ENCODE measurements around the gene PTPRT.

The PTPRT gene

DNA sequence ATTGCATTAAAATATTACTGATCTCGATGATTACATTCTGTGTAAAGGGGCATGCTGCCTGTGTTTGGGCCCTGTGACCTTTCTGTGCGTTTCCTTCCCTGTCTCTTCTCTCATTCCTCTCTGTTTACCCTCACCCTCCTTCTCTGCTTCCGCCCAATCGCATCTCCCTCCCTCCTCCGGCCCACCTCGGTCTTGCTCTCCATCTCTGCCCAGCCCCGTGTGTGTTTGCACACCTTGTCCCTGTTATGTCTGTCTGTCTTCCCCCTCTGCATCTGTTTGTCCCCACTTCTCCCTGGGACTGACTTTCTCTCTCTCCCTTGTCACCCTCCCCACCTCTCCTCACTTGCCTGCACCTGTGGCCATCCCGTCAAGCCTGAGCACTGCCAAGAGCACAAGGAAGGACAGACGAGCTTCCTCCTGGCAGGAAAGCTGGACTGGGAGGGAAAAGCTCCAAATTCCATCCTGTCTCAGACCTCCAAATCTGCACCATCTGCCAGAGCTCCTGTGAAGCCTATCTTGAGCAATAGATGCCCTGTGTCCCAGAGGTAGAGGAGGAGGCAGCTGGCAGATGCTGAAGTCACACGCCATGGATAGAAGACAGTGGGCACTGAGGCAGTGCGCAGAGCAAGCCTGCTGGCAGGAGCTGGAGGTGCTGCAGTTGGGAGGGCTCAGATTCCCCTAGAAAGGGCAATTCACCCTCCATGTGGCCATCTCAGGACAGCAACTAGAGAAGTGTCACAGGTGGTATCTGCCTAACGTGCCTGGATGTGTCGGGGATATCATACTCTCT lies 172.3 kb downstream of the PTPRT start:
- no peak for DNase-seq

DNA sequence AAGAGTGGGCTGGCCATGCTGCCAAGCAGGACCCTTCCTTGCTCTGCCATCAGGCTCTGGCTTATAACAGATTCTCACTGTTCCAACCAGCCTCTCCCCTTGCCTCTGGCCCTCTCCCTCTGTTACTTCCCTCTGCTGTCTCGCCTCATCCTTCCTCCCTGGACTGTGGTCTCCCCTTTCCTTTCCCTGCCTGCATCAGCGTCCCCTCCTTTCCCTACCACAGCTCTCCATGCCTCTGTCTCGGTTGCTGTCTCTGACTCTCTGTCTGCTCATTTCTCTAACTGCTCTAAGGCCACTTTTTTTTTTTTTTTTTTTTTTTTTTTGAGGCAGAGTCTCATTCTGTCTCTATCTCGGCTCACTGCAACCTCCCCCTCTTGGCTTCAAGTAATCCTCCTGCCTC lies 173.4 kb downstream of the PTPRT start:
- DNase-seq = no peak

DNA sequence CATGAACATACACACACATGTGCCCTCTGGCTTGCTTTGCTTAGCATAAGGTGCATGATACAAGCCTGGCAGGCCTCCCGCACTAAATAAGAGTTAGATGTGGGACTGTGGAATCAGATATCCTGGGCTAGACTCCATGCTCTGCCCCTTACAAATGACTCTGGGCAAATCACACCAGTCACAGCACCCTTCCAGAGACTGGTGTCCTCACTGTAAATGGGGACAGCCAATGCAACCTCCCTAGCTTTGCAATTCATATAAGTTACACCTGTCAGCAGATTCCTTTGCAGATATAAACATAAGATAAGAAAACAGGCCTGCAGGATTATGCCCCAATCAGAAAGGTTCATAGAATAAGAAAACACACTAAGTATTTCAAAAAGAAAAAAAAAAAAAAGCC lies 174.1 kb downstream of the PTPRT start:
- DNase-seq = no peak

DNA sequence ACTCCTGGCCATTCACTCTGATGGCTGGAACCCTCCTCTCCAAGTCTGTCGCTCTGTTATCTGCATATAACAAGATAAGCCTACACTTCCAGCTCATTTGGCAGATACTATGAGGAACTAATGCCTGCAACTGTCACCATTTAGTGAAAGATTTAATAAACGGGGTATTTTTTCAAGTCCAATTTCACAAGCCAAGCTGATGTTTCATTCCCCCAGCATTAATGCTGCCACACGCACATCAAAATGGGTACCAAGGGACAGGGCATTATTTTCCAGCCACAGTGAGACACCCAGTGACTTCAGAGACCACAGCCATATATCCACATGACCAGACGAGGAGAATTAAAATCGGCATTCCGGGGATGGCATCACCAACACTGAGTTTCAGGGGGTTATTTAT lies 175.5 kb downstream of the PTPRT start:
- DNase-seq = no peak

DNA sequence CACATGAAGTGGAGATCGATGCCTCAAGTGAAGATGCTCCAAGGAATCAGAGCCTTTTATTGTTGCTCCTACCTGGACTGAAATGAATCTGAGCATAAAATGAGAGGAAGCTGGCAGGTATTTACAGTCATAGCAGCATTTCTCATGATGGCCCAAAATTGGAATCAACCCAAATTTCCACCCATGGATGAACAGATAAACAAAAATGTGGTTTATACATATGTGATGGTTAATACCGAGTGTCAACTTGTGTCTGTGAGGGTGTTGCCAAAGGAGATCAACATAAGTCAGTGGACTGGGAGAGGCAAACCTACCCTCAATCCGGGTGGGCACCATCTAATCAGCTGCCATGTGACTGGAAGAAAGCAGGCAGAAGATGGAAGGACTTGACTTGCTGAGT lies 178.2 kb downstream of the PTPRT start:
- DNase-seq = no peak

DNA sequence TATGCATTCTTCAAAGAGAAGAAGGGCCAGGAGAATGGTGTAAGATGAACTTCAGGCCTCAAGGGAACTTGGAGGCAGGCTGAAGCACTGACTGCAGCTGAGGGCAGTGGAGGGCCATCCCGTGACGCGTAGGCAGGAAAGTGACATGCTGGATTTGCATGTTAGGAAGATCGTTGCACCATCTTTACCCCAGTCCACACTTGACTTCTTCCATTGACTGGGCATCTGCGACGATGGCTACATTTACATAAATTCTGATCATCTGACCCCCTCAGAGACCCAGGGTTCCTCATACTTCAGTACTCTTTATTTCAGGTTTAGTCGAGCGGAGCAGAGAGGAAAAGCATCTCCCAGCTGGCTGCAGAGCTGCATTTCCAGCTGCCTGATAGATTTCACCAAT lies 180.2 kb downstream of the PTPRT start:
- no peak for DNase-seq

DNA sequence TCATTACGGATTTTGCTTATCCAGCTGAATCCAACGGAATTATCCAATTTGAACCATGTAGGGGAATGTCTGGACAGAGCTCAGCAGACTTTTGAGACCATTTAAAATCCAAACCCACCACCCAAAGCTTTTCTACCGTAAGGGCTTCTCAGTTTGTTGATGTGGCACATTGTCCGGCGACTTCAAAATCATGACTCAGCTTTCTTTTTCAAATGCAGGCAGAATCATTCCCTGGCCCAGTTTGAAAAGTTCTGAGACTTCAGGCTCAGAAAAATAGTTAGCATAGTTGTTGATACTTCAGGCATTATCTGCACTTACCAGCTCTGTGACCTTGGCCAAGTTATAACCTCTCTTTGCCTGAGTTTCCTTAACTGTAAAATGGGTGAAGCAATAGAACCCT lies 182.2 kb downstream of the PTPRT start:
- no peak for DNase-seq

DNA sequence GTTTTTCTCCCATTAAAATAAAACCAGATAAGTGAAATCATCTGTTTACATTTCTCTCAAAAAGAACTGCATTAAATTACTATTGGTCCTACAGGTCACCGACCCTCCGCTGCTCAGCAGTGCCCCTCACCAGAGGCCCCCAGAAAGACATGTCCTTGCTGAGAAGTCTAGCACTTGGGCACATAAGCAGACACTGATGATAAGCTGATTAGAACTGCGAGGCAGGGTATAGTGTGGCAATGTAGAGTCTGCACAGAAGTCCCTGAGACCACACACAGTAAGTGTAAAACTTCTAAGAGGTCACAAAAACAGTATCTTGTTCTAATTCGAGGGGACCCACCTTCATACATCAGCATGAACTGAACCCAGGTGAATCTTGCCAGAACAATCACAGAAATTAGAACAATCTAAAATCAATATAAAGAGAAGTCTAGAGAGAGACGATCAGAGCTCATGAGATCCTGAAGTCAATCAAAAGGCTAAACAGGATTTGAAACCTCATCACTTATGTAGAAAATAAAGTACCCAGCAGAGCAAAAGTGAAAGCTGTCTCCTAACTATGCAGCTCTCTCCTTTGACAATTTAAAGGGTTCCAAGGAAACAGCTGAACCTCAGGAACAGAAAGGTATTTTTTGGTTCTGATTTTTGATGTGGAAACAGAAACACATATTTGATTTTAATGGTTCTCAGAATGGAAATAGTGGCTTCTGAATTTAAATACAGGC lies 182.9 kb downstream of the PTPRT start:
- no peak for DNase-seq

DNA sequence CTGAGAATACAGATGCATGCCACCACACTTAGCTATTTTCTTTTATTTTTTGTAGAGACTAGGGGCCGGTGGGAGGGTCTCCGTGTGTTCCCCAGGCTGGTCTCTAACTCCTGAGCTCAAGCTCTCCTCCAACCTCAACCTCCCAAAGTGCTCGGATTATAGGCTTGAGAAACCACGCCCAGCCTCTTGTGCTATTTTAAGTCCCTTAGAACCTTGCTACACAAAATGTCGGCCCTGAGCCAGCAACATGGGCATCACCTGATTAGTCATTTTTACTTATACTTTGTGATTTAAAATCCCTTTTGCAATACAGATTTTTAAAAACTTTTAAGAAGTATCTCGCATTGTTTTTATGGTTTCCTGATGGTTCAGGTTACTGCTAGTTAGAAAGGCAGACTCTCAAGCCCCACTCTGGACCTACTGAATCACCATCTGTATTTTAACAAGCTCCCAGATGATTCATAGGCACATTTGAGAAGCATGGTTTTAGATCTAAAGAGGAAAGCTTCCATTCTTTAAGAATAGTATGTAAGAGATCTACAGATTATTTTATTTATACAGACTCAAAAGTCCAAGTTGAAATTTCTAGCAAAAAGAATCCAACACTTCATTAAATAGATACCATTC lies 186.3 kb downstream of the PTPRT start:
- no peak for DNase-seq

DNA sequence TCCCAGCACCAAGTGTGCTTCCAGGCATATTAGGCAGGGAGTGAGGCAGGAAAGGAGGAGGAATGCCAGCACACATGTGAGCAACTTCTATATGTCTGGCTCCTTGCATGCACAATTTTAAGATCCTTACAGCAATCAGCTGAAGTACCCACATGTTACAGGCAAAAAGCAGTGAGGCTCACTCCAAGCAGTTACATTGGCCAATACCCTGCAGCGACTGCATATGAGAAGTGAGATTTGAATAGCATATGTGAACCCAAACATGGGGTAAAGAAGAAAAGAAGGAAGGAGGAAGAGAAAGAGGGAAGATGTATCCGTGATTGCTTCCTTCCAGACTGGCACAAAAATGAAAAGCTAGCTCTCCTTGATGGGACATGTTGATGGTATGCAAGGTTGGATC lies 193.6 kb downstream of the PTPRT start:
- no peak for DNase-seq

DNA sequence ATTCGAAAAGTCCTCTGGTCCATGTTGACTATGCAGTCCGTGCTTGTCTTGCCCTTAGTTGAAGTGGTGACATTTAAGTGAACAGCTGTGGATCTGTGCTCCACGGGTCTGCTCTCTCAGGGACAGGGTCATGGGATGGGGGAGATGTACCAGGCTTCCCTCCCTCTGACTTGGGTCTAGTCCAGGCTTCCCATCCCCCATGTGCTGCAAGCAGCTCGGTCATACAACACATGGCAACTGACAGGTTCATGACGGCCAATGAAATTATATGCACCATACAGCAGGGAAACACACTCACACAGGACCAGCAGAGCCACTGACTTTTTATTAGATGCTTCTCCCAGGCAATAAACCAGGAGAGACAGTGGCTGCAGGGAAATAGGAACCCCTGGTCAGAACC lies 201.4 kb downstream of the PTPRT start:
- no peak for DNase-seq

DNA sequence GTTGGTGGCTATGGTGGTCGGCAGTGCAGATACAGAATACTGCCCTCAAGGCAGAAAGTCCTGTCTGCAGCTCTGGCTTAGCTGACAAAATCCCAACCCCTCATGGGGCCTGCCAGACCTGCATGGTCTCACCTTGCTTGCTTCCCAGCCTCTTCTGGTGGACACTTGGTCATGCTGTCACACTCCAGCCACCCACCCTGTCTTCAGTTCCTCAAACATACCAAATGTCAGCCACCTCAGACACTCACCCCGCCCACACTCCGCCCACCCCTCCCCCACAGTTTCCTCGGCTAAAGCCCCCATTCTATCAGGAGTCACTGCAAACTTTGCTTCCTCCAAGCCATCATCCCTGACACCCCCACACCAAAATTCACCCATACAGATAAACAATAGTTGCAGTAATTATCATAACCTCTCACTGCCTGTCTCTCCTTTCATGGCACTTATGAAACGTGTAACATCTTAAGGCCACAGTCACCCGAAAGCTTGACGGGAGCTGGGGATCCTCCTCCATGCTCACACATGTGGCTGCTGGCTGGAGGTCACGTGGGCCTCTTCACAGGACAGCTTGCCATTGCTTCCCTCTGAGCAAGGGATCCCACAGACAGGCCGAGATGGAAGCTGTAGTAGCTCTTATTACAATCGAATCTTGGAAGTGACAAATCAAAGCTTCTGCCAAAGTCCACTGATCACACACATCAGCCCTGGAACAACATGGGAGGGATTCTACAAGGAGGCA lies 202.2 kb downstream of the PTPRT start:
- no peak for DNase-seq

DNA sequence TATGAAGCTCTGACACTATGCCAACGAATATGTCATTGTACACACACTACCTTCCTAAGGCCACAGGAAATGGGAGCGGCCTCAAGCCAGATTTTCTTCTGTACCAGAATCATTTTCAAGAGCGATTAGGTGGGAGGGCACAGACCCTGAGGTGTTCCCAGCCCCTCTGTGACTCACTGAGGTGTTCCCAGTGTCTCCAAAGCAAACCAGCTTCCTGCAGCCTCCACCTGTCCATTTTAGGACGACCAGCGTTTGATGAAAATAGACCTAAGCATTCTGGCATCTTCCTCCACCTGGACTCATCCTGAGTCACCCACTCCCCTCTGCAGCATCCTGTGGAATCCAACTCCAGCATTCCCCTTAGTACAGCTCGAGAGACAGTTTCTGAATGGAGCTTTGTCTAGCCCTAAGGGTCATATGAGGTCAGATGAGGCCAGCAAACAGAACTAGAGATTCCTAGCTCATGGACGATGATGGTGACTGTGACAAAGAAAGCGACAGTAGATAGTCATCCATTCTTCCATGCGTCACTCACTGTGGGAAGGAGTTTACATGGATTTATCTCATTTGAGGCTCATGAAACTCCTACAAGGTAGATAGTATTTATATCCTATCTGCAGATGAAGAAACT lies 203.4 kb downstream of the PTPRT start:
- DNase-seq = no peak

DNA sequence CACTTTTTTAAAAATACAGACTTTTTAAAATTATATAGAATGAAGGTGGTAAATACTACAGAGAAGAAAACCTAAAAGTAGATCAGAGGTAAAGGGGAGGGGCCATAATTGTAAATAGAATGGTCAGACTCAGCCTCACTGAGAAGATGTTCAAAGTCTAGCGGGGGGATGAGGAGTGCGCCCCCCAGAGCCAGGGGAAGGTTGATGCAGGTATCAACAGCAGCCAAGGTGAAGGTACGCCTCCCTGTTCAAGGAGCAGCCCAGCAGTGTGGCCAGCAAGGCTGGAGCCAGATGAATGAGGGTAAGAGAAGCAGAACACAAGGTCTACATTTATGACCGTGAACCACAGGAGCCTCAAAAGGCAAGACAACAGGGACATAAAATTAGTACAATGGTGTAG lies 204.1 kb downstream of the PTPRT start:
- DNase-seq = no peak

DNA sequence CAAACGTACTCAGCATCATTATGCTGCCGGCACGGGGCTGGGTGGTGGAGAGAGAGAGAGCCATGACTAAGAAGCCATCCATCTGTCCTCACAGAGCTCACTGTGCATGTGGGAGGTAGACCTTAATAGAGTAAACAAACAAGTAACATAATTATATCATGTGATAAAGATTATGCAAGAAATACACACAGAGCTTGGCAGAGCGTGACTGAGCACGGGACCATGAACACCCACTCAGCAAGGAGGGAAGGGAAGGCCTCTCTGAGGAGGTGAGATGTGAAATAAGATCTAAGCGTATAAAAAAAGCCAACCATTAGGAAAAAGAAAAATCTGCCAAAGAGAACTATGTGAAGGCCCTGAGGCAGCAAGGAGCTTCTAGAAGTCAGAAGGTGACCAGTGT lies 207.5 kb downstream of the PTPRT start:
- no peak for DNase-seq

DNA sequence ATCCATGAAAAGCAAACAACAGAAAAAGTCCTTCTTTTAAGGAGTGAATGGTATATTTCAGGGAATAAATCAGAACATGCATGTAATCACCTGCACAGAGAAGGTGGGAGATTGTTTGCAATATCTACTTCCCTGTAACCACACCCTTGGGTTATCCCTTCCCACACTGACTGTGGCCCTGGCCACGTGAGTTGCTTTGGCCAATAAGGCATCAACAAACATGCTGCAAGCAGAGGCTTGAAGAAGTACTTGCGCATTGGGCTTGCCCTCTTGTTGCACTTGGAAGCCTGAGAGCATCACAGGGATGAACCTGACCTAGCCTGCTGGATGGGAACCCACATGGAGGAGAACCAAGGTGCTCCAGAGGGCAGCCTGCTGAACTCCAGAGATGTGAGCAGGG lies 208.5 kb downstream of the PTPRT start:
- DNase-seq = no peak

DNA sequence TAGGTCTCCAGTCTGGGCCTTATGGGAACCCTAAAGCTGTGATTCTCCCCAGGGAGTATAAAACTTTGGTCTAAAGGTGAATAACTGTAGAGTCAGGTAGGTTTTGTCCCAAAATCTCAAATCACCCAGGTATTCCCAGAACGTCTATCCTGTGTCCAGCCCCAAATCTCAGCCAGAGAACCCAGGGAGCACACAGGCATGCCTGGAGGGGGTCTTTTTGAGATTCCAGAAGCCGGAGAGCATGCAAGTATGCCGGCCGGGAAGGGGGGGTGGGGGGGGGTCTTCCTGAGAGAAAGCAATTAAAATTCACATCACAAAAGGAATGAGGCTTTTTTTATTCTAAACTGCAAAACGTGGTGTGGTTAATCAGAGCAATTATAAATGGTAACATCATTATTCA lies 210.0 kb downstream of the PTPRT start:
- no peak for DNase-seq

DNA sequence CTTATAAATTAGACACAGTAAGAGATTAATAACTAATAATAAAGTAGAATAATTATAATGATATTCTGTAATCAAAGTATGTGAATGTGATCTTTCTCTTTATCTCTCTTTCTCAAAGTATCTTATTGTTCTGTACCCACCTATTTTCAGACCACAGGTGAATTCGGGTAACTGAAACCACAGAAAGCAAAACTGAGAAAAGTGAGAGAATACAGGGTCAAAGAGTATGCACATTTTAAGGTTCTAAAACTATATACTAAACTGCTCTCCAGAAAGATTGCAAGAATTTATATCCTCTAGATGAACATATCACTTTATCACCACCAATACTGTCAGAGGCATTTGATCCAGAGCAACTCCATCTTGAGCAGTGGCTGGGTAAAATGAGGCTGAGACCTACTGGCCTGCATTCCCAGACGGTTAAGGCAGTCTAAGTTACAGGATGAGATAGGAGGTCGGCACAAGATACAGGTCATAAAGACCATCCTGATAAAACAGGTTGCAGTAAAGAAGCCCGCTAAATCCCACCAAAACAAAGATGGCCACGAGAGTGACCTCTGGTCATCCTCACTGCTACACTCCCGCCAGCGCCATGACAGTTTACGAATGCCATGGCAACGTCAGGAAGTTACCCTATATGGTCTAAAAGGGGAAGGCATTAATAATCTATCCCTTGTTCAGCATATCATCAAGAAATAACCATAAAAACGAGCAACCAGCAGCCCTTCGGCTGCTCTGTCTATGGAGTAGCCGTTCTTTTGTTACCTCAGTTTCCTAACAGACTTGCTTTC lies 211.3 kb downstream of the PTPRT start:
- DNase-seq = no peak

DNA sequence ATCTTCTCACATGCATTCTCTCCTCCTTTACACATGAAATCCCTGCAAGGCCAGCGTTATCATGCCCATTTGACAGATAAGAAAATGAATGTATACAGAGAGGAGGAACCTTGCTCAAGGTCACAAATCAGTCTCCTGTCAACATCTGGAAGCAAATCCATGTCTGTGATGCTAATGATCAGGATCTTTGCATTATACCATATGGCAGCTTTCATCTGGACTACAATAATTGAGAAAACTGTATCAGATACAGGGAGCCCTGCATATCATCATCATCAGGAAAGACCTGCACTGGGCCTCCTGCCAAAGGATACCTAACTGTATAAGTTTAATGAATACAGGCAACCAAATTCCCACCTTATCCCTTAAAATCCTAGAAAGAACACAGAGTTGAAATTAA lies 213.7 kb downstream of the PTPRT start:
- DNase-seq = no peak

DNA sequence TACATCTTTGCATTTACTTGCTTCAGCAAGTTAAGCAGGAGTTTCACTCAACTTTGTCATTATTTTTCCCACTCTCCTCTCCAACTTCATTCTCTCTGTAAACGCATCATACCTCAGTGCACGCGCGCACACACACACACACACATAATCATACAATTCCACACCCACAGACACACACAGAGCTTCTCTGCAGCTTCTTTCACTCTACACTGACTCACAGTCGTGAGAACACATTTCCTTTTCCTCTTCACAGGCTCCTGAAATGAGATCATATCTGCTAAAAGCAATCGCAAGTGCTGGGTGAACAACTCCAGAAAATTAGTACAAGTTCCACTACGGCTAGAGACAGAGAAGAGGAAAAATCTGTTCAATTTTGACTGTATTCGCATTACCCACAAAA lies 215.4 kb downstream of the PTPRT start:
- DNase-seq = no peak

DNA sequence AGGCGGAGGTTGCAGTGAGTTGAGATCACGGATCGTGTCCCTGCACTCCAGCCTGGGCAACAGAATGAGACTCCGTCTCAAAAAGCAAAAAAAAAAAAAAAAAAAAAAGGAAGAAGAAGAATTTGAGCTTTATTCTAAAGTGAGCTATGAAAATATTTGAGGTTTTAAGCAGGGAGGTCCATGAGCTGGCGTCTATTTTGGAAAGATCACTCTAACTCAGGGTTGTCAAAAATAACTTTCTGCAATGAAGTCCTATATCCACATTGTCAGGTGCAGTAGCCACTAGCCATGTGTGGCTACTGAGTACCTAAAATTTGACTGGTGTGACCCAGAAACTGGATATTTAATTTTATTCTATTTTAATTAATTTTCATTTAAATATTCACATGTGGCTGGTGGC lies 217.1 kb downstream of the PTPRT start:
- no peak for DNase-seq

DNA sequence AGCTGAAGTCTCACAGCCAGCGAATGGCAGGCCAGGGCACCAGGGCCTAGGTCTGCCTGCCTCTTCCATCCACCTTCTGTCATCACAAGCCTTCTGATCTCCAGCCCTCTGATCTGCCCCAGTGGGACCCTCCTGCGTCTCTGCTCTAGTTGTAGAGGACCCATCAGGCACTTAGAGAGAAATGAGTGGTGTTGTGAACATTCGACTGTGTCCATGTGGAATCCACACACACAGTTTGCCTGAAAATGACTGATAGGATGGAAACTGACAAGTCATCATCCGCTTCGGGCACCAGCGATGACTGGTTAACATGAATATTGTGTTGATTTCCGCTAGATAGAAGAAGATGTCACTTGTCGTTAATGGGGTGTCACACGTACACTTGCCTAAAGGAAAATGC lies 221.0 kb downstream of the PTPRT start:
- no peak for DNase-seq

Data from NCI-H1436 (cell line).